ENCODE results near the gene SRM. TPM values are rescaled to one million over a fixed set of nuclear protein-coding genes. Genes with fewer than 3 reads are reported as not detected.

Gene SRM
- total and polyA plus RNA-seq, 2 of the 13 experiments (the other 11 are each of a cell fraction or from before 2014, with no cell fraction given) = 27.9 to 31.8 TPM

DNA sequence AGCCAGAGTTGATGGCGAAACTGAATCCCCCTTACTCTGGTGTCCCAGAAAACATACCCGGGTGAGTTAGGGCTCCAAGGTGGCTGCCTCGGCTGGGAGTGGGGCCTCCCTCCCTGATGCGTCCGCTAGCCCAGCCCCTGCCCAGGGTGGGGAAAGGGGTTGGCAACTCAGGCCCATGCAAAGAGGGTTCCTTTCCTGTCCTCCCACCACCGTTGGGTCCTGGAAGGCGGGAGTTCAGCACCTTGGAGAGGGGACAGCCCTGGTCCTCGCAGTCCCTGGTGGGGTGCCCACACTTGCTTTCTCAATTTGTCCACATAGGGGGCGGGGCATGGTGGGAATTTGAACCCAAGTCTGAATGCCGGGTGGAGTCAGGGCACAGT lies 6.1 kb downstream of the SRM start (continued):
- TF ChIP-seq EEA1 (CRISPR knock-in tag; IDR thresholded peaks at IDR 0.05; ENCODE audit: borderline replicate concordance) = 0 out of 2 replicates have a peak, but pooled peaks have one; percentile 37
- TF ChIP-seq, protein P1, sequence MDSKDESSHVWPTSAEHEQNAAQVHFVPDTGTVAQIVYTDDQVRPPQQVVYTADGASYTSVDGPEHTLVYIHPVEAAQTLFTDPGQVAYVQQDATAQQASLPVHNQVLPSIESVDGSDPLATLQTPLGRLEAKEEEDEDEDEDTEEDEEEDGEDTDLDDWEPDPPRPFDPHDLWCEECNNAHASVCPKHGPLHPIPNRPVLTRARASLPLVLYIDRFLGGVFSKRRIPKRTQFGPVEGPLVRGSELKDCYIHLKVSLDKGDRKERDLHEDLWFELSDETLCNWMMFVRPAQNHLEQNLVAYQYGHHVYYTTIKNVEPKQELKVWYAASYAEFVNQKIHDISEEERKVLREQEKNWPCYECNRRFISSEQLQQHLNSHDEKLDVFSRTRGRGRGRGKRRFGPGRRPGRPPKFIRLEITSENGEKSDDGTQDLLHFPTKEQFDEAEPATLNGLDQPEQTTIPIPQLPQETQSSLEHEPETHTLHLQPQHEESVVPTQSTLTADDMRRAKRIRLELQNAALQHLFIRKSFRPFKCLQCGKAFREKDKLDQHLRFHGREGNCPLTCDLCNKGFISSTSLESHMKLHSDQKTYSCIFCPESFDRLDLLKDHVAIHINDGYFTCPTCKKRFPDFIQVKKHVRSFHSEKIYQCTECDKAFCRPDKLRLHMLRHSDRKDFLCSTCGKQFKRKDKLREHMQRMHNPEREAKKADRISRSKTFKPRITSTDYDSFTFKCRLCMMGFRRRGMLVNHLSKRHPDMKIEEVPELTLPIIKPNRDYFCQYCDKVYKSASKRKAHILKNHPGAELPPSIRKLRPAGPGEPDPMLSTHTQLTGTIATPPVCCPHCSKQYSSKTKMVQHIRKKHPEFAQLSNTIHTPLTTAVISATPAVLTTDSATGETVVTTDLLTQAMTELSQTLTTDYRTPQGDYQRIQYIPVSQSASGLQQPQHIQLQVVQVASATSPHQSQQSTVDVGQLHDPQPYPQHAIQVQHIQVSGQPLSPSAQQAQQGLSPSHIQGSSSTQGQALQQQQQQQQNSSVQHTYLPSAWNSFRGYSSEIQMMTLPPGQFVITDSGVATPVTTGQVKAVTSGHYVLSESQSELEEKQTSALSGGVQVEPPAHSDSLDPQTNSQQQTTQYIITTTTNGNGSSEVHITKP (CRISPR knock-in tag; IDR thresholded peaks at IDR 0.05; ENCODE audit: low read depth) = no peak
- TF ChIP-seq ARID3A (IDR thresholded peaks at IDR 0.05; ENCODE audit: low read depth, low read length) = no peak
- TF ChIP-seq NFYC (CRISPR knock-in tag; IDR thresholded peaks at IDR 0.05) = no peak
- no peak for TF ChIP-seq ZNF451 (CRISPR knock-in tag; IDR thresholded peaks at IDR 0.05)
- TF ChIP-seq RBM22 (optimal IDR thresholded peaks at IDR 0.05; ENCODE audit: low read length) = peak; percentile 20
- no peak for TF ChIP-seq ZNF468 (CRISPR knock-in tag; IDR thresholded peaks at IDR 0.05)
- no peak for TF ChIP-seq HOXD1 (CRISPR knock-in tag; IDR thresholded peaks at IDR 0.05)
- peak; percentile 46 for TF ChIP-seq SAP130 (CRISPR knock-in tag; IDR thresholded peaks at IDR 0.05; ENCODE audit: low read depth)
- TF ChIP-seq ZNF296 (CRISPR knock-in tag; conservative IDR thresholded peaks at IDR 0.05) = no peak
- no peak for TF ChIP-seq JUND (CRISPR knock-in tag; IDR thresholded peaks at IDR 0.05)
- no peak for TF ChIP-seq ZNF251 (CRISPR knock-in tag; IDR thresholded peaks at IDR 0.05)
- no peak for TF ChIP-seq ZBTB8A (CRISPR knock-in tag; IDR thresholded peaks at IDR 0.05; ENCODE audit: borderline replicate concordance, low read depth)
- TF ChIP-seq KDM4B (CRISPR knock-in tag; IDR thresholded peaks at IDR 0.05) = no peak
- TF ChIP-seq EHMT2 (IDR thresholded peaks at IDR 0.05; ENCODE audit: borderline replicate concordance, low read depth, low read length) = peak; percentile 35; the same call in 1 of the 2 replicates
- no peak for TF ChIP-seq LCORL (IDR thresholded peaks at IDR 0.05)
- no peak for TF ChIP-seq LCORL (CRISPR knock-in tag; IDR thresholded peaks at IDR 0.05)
- TF ChIP-seq HOXA3 (CRISPR knock-in tag; IDR thresholded peaks at IDR 0.05) = 0 out of 2 replicates have a peak, but pooled peaks have one; percentile 20
- no peak for TF ChIP-seq GATA4 (IDR thresholded peaks at IDR 0.05; ENCODE audit: borderline replicate concordance, low read depth)
- TF ChIP-seq, protein P2, sequence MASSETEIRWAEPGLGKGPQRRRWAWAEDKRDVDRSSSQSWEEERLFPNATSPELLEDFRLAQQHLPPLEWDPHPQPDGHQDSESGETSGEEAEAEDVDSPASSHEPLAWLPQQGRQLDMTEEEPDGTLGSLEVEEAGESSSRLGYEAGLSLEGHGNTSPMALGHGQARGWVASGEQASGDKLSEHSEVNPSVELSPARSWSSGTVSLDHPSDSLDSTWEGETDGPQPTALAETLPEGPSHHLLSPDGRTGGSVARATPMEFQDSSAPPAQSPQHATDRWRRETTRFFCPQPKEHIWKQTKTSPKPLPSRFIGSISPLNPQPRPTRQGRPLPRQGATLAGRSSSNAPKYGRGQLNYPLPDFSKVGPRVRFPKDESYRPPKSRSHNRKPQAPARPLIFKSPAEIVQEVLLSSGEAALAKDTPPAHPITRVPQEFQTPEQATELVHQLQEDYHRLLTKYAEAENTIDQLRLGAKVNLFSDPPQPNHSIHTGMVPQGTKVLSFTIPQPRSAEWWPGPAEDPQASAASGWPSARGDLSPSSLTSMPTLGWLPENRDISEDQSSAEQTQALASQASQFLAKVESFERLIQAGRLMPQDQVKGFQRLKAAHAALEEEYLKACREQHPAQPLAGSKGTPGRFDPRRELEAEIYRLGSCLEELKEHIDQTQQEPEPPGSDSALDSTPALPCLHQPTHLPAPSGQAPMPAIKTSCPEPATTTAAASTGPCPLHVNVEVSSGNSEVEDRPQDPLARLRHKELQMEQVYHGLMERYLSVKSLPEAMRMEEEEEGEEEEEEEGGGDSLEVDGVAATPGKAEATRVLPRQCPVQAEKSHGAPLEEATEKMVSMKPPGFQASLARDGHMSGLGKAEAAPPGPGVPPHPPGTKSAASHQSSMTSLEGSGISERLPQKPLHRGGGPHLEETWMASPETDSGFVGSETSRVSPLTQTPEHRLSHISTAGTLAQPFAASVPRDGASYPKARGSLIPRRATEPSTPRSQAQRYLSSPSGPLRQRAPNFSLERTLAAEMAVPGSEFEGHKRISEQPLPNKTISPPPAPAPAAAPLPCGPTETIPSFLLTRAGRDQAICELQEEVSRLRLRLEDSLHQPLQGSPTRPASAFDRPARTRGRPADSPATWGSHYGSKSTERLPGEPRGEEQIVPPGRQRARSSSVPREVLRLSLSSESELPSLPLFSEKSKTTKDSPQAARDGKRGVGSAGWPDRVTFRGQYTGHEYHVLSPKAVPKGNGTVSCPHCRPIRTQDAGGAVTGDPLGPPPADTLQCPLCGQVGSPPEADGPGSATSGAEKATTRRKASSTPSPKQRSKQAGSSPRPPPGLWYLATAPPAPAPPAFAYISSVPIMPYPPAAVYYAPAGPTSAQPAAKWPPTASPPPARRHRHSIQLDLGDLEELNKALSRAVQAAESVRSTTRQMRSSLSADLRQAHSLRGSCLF (CRISPR knock-in tag; IDR thresholded peaks at IDR 0.05; ENCODE audit: borderline replicate concordance) = no peak
- no peak for TF ChIP-seq ZNF484 (CRISPR knock-in tag; IDR thresholded peaks at IDR 0.05; ENCODE audit: borderline replicate concordance, low read depth)
- TF ChIP-seq NFE2 (CRISPR knock-in tag; IDR thresholded peaks at IDR 0.05) = no peak
- TF ChIP-seq ZNF768 (CRISPR knock-in tag; IDR thresholded peaks at IDR 0.05) = no peak
